ENCODE data around the gene MAGI2. TPM values are rescaled to one million over a fixed set of nuclear protein-coding genes. Genes with fewer than 3 reads are reported as not detected.

MAGI2 gene
- total RNA-seq, 1 experiment from 2014 or later: 14.3 TPM

DNA sequence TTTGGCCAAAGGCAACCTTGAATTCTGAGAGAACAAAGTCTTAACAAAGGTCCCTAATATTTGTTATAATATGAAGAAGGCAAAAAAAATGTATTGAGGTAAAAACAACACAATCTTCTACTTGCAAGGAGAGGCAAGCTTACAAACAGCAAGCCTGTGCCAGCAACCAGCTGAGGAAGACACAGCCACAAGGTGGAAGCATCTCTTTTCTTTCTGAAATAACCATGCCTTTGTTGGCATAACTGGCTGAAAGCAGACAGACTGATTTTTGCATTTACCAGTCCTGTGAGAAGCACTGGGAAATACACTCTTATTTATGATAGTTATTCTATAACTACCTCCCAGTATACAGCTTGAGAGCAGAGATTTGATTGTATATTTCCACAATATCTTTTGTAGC is 1362.9 kb downstream of the MAGI2 start:
- Histone ChIP-seq H4K8ac (replicated peaks; ENCODE audit: insufficient read length, low read depth, low read length) (no peak overlapping the region), H2BK120ac (ENCODE audit: low read depth, low read length, poor library complexity, severe bottlenecking) (no peak overlapping the region), H3K23me2 (ENCODE audit: insufficient read length, low read depth, low read length, poor library complexity, severe bottlenecking) (no peaks in the 10 kb centered on the region), H2BK5ac (ENCODE audit: insufficient read length, low read length) (no peak overlapping the region), H3T11ph (ENCODE audit: low read length) (no peak overlapping the region), H3K27me3 (ENCODE audit: insufficient read depth, low read length) (no peaks in the 10 kb centered on the region), H2BK12ac (ENCODE audit: insufficient read length, low read depth, low read length) (no peak overlapping the region), H4K20me1 (ENCODE audit: control insufficient read depth, insufficient read depth, insufficient read length) (no peaks in the 10 kb centered on the region), H3K79me2 (ENCODE audit: insufficient read depth, low read length) (no peaks in the 10 kb centered on the region), H3K14ac (ENCODE audit: insufficient read depth, low read length) (no peak overlapping the region), H2AK5ac (ENCODE audit: insufficient read length, low read length) (no peak overlapping the region), H3K23ac (ENCODE audit: insufficient read length, low read depth, low read length) (no peak overlapping the region), H3K9me3 (ENCODE audit: control insufficient read depth, low read depth, low read length) (no peaks in the 10 kb centered on the region), H2BK15ac (ENCODE audit: low read depth, low read length) (no peak overlapping the region), H3K56ac (ENCODE audit: insufficient read length, low read depth, low read length) (no peak overlapping the region), H3K4me2 (ENCODE audit: insufficient read depth, insufficient read length, low read length) (no peak overlapping the region), H3K9ac (ENCODE audit: extremely low read depth, insufficient read length, low read length) (no peak overlapping the region), H3K27ac (ENCODE audit: insufficient read length, low read depth, low read length) (no peak overlapping the region), H4K5ac (ENCODE audit: insufficient read length, low read depth, low read length) (no peak overlapping the region), H3K18ac (ENCODE audit: insufficient read length, low read depth, low read length) (no peak overlapping the region), H2AFZ (ENCODE audit: low read length) (no peak overlapping the region), H4K91ac (ENCODE audit: insufficient read length, low read depth, low read length) (no peak overlapping the region), H2BK20ac (ENCODE audit: low read depth, low read length, poor library complexity, severe bottlenecking) (no peak overlapping the region), H3K4ac (ENCODE audit: low read depth, low read length) (no peak overlapping the region), H3K79me1 (ENCODE audit: insufficient read depth, low read depth, low read length, poor library complexity, severe bottlenecking) (no peaks in the 10 kb centered on the region), H3K4me1 (ENCODE audit: insufficient read depth, low read length) (no peaks in the 10 kb centered on the region)
- H3K27ac Mint-ChIP-seq: no peak overlapping the region
- no peak overlapping the region for H3K4me3 Mint-ChIP-seq
- no peaks in the 10 kb centered on the region for H3K27me3 Mint-ChIP-seq (ENCODE audit: low read depth)
- H3K9me3 Mint-ChIP-seq: no peaks in the 10 kb centered on the region
- DNase-seq: no peak
- H3K4me1 Mint-ChIP-seq: no peaks in the 10 kb centered on the region
- TF ChIP-seq, protein P1, sequence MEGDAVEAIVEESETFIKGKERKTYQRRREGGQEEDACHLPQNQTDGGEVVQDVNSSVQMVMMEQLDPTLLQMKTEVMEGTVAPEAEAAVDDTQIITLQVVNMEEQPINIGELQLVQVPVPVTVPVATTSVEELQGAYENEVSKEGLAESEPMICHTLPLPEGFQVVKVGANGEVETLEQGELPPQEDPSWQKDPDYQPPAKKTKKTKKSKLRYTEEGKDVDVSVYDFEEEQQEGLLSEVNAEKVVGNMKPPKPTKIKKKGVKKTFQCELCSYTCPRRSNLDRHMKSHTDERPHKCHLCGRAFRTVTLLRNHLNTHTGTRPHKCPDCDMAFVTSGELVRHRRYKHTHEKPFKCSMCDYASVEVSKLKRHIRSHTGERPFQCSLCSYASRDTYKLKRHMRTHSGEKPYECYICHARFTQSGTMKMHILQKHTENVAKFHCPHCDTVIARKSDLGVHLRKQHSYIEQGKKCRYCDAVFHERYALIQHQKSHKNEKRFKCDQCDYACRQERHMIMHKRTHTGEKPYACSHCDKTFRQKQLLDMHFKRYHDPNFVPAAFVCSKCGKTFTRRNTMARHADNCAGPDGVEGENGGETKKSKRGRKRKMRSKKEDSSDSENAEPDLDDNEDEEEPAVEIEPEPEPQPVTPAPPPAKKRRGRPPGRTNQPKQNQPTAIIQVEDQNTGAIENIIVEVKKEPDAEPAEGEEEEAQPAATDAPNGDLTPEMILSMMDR (conservative IDR thresholded peaks at IDR 0.05): peak; percentile 41; the same call in 2 of the 3 replicates
- no peaks in the 10 kb centered on the region for H3K36me3 Mint-ChIP-seq (ENCODE audit: insufficient read depth in 1 of 3, low read depth in 3 of 3)
